ENCODE results near the gene JCAD. TPM values are rescaled to one million over a fixed set of nuclear protein-coding genes. Genes with fewer than 3 reads are reported as not detected.

JCAD gene
- total RNA-seq, 1 experiment from 2014 or later: 10.0 TPM

DNA sequence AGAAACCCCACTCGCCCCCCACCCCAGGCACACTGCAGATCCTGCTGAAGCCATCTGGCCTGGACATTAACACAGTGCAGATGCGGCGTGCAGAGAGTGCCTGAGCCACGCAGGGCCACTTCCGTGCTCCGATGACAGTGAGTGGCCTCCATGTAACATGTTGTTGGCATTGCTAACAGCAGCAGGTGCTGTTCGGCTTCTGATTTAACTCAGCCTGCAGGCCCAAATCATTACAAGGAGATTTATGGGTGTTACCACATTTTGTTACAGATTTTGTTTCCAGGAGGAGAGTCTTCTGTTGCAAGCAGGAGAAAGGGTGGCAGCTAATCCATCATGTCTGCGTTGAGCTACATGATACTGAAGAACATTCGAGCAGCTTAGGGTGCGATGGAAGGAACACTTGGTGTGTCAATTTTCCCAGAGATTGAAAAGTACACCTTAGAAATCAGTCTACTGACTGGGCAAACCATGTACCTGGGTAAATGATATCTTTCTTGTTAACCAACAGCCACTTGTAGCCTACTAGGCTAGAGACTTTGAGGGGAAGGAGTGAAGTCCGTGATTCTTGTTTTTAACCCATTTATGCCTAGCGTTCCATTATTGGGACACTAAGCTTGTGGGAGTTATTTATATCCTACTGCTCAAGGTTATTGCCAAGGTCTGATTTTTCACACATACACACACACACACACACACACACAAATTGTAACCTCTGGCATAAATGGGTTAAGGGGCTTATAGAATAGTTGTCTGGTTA lies 90.0 kb downstream of the JCAD start:
- Mint-ChIP-seq H3K27me3 (ENCODE audit: insufficient read depth, unreplicated experiment) (no peaks in the 10 kb centered on the region), H3K27ac (ENCODE audit: unreplicated experiment) (no peak overlapping the region), H3K4me3 (ENCODE audit: unreplicated experiment) (no peak overlapping the region), H3K36me3 (ENCODE audit: insufficient read depth, unreplicated experiment) (no peaks in the 10 kb centered on the region), H3K9me3 (ENCODE audit: unreplicated experiment) (peaks cover 10% of the 10 kb centered on the region), H3K4me1 (ENCODE audit: low read depth, unreplicated experiment) (no peaks in the 10 kb centered on the region)
- BruUV-seq (replicated peaks): no TSS peak
- H3K9me3 ChIP-seq: peaks cover 2% of the 10 kb centered on the region; the same call in 1 of the 2 replicates
- CTCF ChIA-PET: no interaction called here
- no peaks in the 10 kb centered on the region for H3K4me1 ChIP-seq
- no peak overlapping the region for H3K4me3 ChIP-seq (ENCODE audit: low read depth, low read length)
- H3K27me3 ChIP-seq (replicated peaks; ENCODE audit: control insufficient read depth, insufficient read depth, low read length): no peaks in the 10 kb centered on the region
- DNase-seq: no peak
- intact Hi-C loops (cut with micrococcal nuclease; ENCODE audit: unreplicated experiment): no loop called here
- TF ChIP-seq, protein P1, sequence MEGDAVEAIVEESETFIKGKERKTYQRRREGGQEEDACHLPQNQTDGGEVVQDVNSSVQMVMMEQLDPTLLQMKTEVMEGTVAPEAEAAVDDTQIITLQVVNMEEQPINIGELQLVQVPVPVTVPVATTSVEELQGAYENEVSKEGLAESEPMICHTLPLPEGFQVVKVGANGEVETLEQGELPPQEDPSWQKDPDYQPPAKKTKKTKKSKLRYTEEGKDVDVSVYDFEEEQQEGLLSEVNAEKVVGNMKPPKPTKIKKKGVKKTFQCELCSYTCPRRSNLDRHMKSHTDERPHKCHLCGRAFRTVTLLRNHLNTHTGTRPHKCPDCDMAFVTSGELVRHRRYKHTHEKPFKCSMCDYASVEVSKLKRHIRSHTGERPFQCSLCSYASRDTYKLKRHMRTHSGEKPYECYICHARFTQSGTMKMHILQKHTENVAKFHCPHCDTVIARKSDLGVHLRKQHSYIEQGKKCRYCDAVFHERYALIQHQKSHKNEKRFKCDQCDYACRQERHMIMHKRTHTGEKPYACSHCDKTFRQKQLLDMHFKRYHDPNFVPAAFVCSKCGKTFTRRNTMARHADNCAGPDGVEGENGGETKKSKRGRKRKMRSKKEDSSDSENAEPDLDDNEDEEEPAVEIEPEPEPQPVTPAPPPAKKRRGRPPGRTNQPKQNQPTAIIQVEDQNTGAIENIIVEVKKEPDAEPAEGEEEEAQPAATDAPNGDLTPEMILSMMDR (IDR thresholded peaks at IDR 0.05; ENCODE audit: insufficient read depth in 1 of 2, low read depth in 1 of 2, low read length in 1 of 2, severe bottlenecking in 1 of 2, unreplicated experiment in 1 of 2): no peak
- H3K36me3 ChIP-seq (ENCODE audit: control insufficient read depth, insufficient read depth, low read length): no peaks in the 10 kb centered on the region
- POLR2A ChIA-PET: no interaction called here

- Histone ChIP-seq H3K36me3 (ENCODE audit: control insufficient read depth, insufficient read depth, low read length) (no peaks in the 10 kb centered on the region), H3K27me3 (replicated peaks; ENCODE audit: control insufficient read depth, insufficient read depth, low read length) (no peaks in the 10 kb centered on the region), H3K9me3 (no peaks in the 10 kb centered on the region), H3K4me3 (ENCODE audit: low read depth, low read length) (no peak overlapping the region), H3K4me1 (no peaks in the 10 kb centered on the region)
- Mint-ChIP-seq H3K27ac (ENCODE audit: unreplicated experiment) (no peak overlapping the region), H3K4me3 (ENCODE audit: unreplicated experiment) (no peak overlapping the region), H3K4me1 (ENCODE audit: low read depth, unreplicated experiment) (no peaks in the 10 kb centered on the region), H3K9me3 (ENCODE audit: unreplicated experiment) (peaks cover 1% of the 10 kb centered on the region), H3K27me3 (ENCODE audit: insufficient read depth, unreplicated experiment) (no peaks in the 10 kb centered on the region), H3K36me3 (ENCODE audit: insufficient read depth, unreplicated experiment) (no peaks in the 10 kb centered on the region)
- POLR2A ChIA-PET: no interaction called here
- intact Hi-C loops (cut with micrococcal nuclease; ENCODE audit: unreplicated experiment): no loop called here
- no TSS peak for BruUV-seq (replicated peaks)
- TF ChIP-seq, protein P1 (IDR thresholded peaks at IDR 0.05; ENCODE audit: insufficient read depth in 1 of 2, low read depth in 1 of 2, low read length in 1 of 2, severe bottlenecking in 1 of 2, unreplicated experiment in 1 of 2): no peak
- DNase-seq: no peak
- CTCF ChIA-PET: no interaction called here
Measured at GRCh38 chr10:29968585-29968984, 90.8 kb downstream of the JCAD start.

GRCh38 chr10:29966269-29966668 lies 93.1 kb downstream of the JCAD start:
- Histone ChIP-seq H3K4me1 (no peaks in the 10 kb centered on the region), H3K36me3 (ENCODE audit: control insufficient read depth, insufficient read depth, low read length) (no peaks in the 10 kb centered on the region), H3K9me3 (no peaks in the 10 kb centered on the region), H3K4me3 (ENCODE audit: low read depth, low read length) (no peak overlapping the region), H3K27me3 (replicated peaks; ENCODE audit: control insufficient read depth, insufficient read depth, low read length) (no peaks in the 10 kb centered on the region)
- no peak overlapping the region for H3K4me3 Mint-ChIP-seq (ENCODE audit: unreplicated experiment)
- ChIA-PET CTCF (no interaction called here), POLR2A (no interaction called here)
- peak in 1 of 2 experiments; percentile 17 for DNase-seq
- TF ChIP-seq, protein P1 (IDR thresholded peaks at IDR 0.05; ENCODE audit: insufficient read depth in 1 of 2, low read depth in 1 of 2, low read length in 1 of 2, severe bottlenecking in 1 of 2, unreplicated experiment in 1 of 2): peak in 1 of 2 experiments; percentile 26
- BruUV-seq (replicated peaks): no TSS peak
- no peak overlapping the region for H3K27ac Mint-ChIP-seq (ENCODE audit: unreplicated experiment)
- H3K36me3 Mint-ChIP-seq (ENCODE audit: insufficient read depth, unreplicated experiment): no peaks in the 10 kb centered on the region
- no peaks in the 10 kb centered on the region for H3K27me3 Mint-ChIP-seq (ENCODE audit: insufficient read depth, unreplicated experiment)
- intact Hi-C loops (cut with micrococcal nuclease; ENCODE audit: unreplicated experiment): no loop called here
- no peaks in the 10 kb centered on the region for H3K4me1 Mint-ChIP-seq (ENCODE audit: low read depth, unreplicated experiment)
- no peaks in the 10 kb centered on the region for H3K9me3 Mint-ChIP-seq (ENCODE audit: unreplicated experiment)
